Ishikawa (cell line): ENCODE measurements around the gene FGF23.

Source experiments
- CEBPB ChIP-seq: IDR thresholded peaks from 2 replicates; pipeline ENCODE4 v1.6.1; 2012
- CREB1 ChIP-seq: IDR thresholded peaks from 2 replicates; pipeline ENCODE4 v1.6.1; 2012; ENCODE audit warnings: low read depth
- EGR1 ChIP-seq: IDR thresholded peaks from 2 replicates; pipeline ENCODE4 v1.6.1; 2012
- EP300 ChIP-seq: IDR thresholded peaks from 2 replicates; pipeline ENCODE4 v1.6.1; 2012; ENCODE audit warnings: borderline replicate concordance
- FOXM1 ChIP-seq: IDR thresholded peaks from 2 replicates; pipeline ENCODE4 v1.6.1; 2012; ENCODE audit warnings: low read depth, borderline replicate concordance
- NFIC ChIP-seq: IDR thresholded peaks from 2 replicates; pipeline ENCODE4 v1.6.1; 2012
- RAD21 ChIP-seq: IDR thresholded peaks from 2 replicates; pipeline ENCODE4 v1.6.1; 2012; ENCODE audit warnings: low read depth
- REST ChIP-seq: IDR thresholded peaks from 2 replicates; pipeline ENCODE4 v1.6.1; 2012; ENCODE audit warnings: low read depth, mild to moderate bottlenecking
- TAF1 ChIP-seq: IDR thresholded peaks from 2 replicates; pipeline ENCODE4 v1.6.1; 2012; ENCODE audit warnings: low read depth, mild to moderate bottlenecking
- TCF12 ChIP-seq: IDR thresholded peaks from 2 replicates; pipeline ENCODE4 v1.6.1; 2012; ENCODE audit warnings: low read depth
- TEAD4 ChIP-seq: IDR thresholded peaks from 2 replicates; pipeline ENCODE4 v1.6.1; 2012
- USF1 ChIP-seq: IDR thresholded peaks from 2 replicates; pipeline ENCODE4 v1.6.1; 2012
- YY1 ChIP-seq: IDR thresholded peaks from 2 replicates; pipeline ENCODE4 v1.6.1; 2012; ENCODE audit warnings: low read depth
- ZBTB7A ChIP-seq: IDR thresholded peaks from 2 replicates; pipeline ENCODE4 v1.6.1; 2012; ENCODE audit warnings: low read depth
- TF ChIP-seq, protein P1 (sequence below): IDR thresholded peaks from 2 replicates; pipeline ENCODE4 v1.6.1; 2012

The FGF23 gene

DNA sequence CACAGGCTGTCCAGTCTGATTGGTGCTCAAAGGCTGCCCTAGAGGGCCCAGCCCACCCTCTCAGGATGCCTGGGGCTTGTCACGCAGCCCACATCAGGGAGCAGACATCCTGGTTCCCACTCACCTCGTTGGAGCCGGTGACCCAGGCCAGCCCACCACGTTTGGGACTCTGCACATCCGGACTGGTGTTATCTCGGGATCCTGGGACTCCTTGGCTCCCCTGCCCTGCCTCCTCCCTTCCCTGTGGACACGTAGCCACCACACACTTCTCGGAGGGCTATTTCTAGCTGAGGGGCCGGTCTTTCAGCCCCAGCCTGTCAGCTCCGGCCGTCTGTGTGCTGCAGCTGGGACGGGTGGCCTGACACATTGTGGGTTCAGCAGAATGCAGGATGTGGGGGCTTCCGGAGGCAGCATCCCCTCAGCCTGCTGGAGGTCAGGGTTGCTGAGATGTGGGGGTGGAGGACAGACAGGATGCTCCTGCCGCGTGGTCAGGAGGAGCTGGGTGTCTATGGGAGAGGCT lies 12.8 kb upstream of the FGF23 start:
- TF ChIP-seq FOXM1 (no peak), CREB1 (no peak), CEBPB (no peak), TAF1 (no peak), TEAD4 (no peak), RAD21 (no peak), EP300 (no peak), YY1 (no peak), ZBTB7A (no peak), EGR1 (no peak), TCF12 (no peak), USF1 (no peak), REST (no peak), NFIC (no peak)
- TF ChIP-seq, protein P1, sequence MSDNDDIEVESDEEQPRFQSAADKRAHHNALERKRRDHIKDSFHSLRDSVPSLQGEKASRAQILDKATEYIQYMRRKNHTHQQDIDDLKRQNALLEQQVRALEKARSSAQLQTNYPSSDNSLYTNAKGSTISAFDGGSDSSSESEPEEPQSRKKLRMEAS, result no peak

DNA sequence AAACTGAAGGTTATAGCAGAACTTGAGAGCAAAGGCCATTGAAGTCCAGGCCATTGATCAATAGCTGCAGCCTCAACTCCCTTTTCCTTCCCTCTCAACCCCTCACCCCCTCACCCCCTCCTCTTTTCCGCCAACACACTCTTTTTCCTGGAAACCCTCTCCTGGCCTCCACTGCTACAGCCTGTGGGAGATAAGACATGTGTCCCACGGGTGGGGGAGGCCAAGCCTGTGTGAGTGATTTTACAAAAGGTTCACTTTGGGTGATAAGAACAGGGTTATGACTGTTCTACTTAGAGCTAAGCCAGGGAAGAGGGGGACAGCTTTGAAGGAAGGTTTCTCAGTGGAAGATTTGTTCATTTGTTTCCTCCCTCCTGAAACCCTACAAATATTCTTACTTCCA lies 9.2 kb upstream of the FGF23 start:
- TF ChIP-seq CREB1 (no peak), CEBPB (no peak), YY1 (no peak), USF1 (no peak), ZBTB7A (no peak), TAF1 (no peak), RAD21 (no peak), EP300 (no peak), FOXM1 (no peak), TEAD4 (no peak), TCF12 (no peak), REST (no peak)
- TF ChIP-seq, protein P1, result no peak

- TF ChIP-seq FOXM1 (no peak), RAD21 (no peak)
Observed at GRCh38 chr12:4388032-4388431, 8.5 kb upstream of the FGF23 start.

- TF ChIP-seq ZBTB7A, result no peak
- no peak for TF ChIP-seq CREB1
- TF ChIP-seq, protein P1, result no peak
- no peak for TF ChIP-seq EGR1
- TF ChIP-seq TAF1, result no peak
- TF ChIP-seq TCF12, result no peak
- no peak for TF ChIP-seq YY1
- no peak for TF ChIP-seq EP300
- TF ChIP-seq RAD21, result no peak
- no peak for TF ChIP-seq TEAD4
- TF ChIP-seq USF1, result no peak
- TF ChIP-seq CEBPB, result no peak
- no peak for TF ChIP-seq FOXM1
- no peak for TF ChIP-seq NFIC
- no peak for TF ChIP-seq REST
Observed at GRCh38 chr12:4387607-4388006, 8.1 kb upstream of the FGF23 start.
